Mesothelial cell of epicardium (in vitro differentiated cells): ENCODE data around the gene PAMR1. TPM values are rescaled to one million over a fixed set of nuclear protein-coding genes. Genes with fewer than 3 reads are reported as not detected.

Experiments used
- DNase-seq, 2 experiments: peaks; one replicate each; pipeline ENCODE4 v3.0.0; 2021; ENCODE audit warnings: low spot score in 2 of 2; ENCODE audit not compliant: unreplicated experiment in 2 of 2
- H3K27ac Mint-ChIP-seq: 2 replicates; pipeline ENCODE4 v1.8.0; 2021; ENCODE audit warnings: mixed read lengths
- H3K27me3 Mint-ChIP-seq: 2 replicates; pipeline ENCODE4 v1.8.0; 2021; ENCODE audit warnings: low read depth, mixed read lengths
- H3K36me3 Mint-ChIP-seq: 2 replicates; pipeline ENCODE4 v1.8.0; 2021; ENCODE audit warnings: mixed read lengths
- H3K4me1 Mint-ChIP-seq: 2 replicates; pipeline ENCODE4 v1.8.0; 2021; ENCODE audit warnings: mixed read lengths
- H3K4me3 Mint-ChIP-seq: 2 replicates; pipeline ENCODE4 v1.8.0; 2021; ENCODE audit warnings: mild to moderate bottlenecking, moderate library complexity, mixed read lengths
- H3K9me3 Mint-ChIP-seq: 2 replicates; pipeline ENCODE4 v1.8.0; 2021; ENCODE audit warnings: mixed read lengths
- CTCF ChIP-seq: fragments of 200-600 bp; sonication (generic); IDR thresholded peaks from one replicate; pipeline ENCODE4 v1.5.0; 2021; ENCODE audit warnings: antibody characterized with exemption; ENCODE audit not compliant: unreplicated experiment
- total RNA-seq: library from RNA; stranded (reverse); gene quantifications from 3 replicates; pipeline ENCODE4 v1.2.1, GENCODE V29; 2021

PAMR1 gene
- total RNA-seq, 1 donor from 2014 or later = 38.3 TPM

GRCh38 chr11:35398881-35399280 is 126.5 kb downstream of the PAMR1 start:
- Mint-ChIP-seq H3K4me1 (peaks cover 14% of the 10 kb centered on the region), H3K4me3 (no peak overlapping the region), H3K36me3 (no peaks in the 10 kb centered on the region), H3K9me3 (peaks cover 7% of the 10 kb centered on the region), H3K27me3 (peaks cover 12% of the 10 kb centered on the region), H3K27ac (no peak overlapping the region)
- no peak for DNase-seq
- no peak for TF ChIP-seq CTCF

- Mint-ChIP-seq H3K27ac (no peak overlapping the region), H3K4me1 (peaks cover 3% of the 10 kb centered on the region), H3K9me3 (peaks cover 7% of the 10 kb centered on the region), H3K4me3 (no peak overlapping the region), H3K36me3 (no peaks in the 10 kb centered on the region), H3K27me3 (peaks cover 27% of the 10 kb centered on the region)
- no peak for DNase-seq
- TF ChIP-seq CTCF = no peak
Measured at GRCh38 chr11:35394941-35395340, 130.5 kb downstream of the PAMR1 start.

GRCh38 chr11:35393098-35393497 is 132.3 kb downstream of the PAMR1 start:
- Mint-ChIP-seq H3K4me3 (no peak overlapping the region), H3K4me1 (peaks cover 3% of the 10 kb centered on the region), H3K36me3 (no peaks in the 10 kb centered on the region), H3K27ac (no peak overlapping the region), H3K27me3 (peaks cover 24% of the 10 kb centered on the region), H3K9me3 (peaks cover 4% of the 10 kb centered on the region)
- TF ChIP-seq CTCF = no peak
- DNase-seq = no peak

- peak; percentile 75 to 95 for DNase-seq
- H3K27ac Mint-ChIP-seq = no peak overlapping the region
- no peaks in the 10 kb centered on the region for H3K9me3 Mint-ChIP-seq
- peaks cover 8% of the 10 kb centered on the region for H3K4me1 Mint-ChIP-seq
- peak; percentile 84 for TF ChIP-seq CTCF
- no peak overlapping the region for H3K4me3 Mint-ChIP-seq
- H3K36me3 Mint-ChIP-seq = no peaks in the 10 kb centered on the region
- peaks cover 21% of the 10 kb centered on the region for H3K27me3 Mint-ChIP-seq
Measured at GRCh38 chr11:35391922-35392688, 133.3 kb downstream of the PAMR1 start.

- no peak for TF ChIP-seq CTCF
- H3K4me3 Mint-ChIP-seq = no peak overlapping the region
- no peaks in the 10 kb centered on the region for H3K9me3 Mint-ChIP-seq
- DNase-seq = no peak
- H3K36me3 Mint-ChIP-seq = no peaks in the 10 kb centered on the region
- H3K4me1 Mint-ChIP-seq = peaks cover 10% of the 10 kb centered on the region
- no peak overlapping the region for H3K27ac Mint-ChIP-seq
- H3K27me3 Mint-ChIP-seq = peaks cover 21% of the 10 kb centered on the region
Measured at GRCh38 chr11:35390737-35391682, 134.4 kb downstream of the PAMR1 start.
